NB4 (cell line): ENCODE data around the gene CEACAM20.

ENCODE experiments used
- CTCF ChIP-seq: IDR thresholded peaks from one replicate; pipeline ENCODE4 v1.5.1; 2012; ENCODE audit warnings: low read depth, low read length
- MYC ChIP-seq: IDR thresholded peaks from 2 replicates; pipeline ENCODE4 v1.6.1; 2011; ENCODE audit warnings: low read depth, low read length

- no peak for TF ChIP-seq MYC
- TF ChIP-seq CTCF = no peak
Observed at GRCh38 chr19:44544031-44544430, 14.6 kb upstream of the CEACAM20 start.
